ENCODE results near the gene CPE.

DNA sequence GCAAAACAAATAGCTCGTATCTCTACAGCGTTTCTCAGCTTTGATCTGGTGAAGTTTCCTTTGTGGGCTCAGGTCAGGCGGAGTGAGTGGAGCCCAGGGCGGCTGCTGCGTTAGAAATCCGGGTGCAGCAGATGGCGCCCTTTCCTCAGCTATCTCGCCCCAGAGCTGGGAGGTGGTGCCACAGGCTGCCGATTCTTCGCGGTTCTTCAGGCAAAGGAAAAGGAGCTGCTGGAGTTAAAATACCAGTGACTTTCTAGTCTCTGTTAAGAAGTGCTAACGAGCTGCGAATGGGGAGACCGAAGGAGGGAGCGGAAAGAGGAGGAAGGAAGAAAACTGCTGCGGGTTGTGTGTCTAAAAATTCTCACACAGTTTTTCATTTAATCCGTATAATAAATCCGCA, 114.6 kb downstream of the CPE start:
- TF ChIP-seq CTCF (IDR thresholded peaks at IDR 0.05; ENCODE audit: low read depth, low read length) (peak; percentile 98), EZH2phosphoT487 (IDR thresholded peaks at IDR 0.05; ENCODE audit: low read depth) (no peak)
